HepG2 (cell line): ENCODE data around the gene SMIM13. TPM values are rescaled to one million over a fixed set of nuclear protein-coding genes. Genes with fewer than 3 reads are reported as not detected.

Experiments used
- DNMT3B ChIP-seq: conservative IDR thresholded peaks from 2 replicates; pipeline ENCODE4 v1.6.1; 2016; ENCODE audit warnings: missing biosample characterization, control low read depth
- FOXO4 ChIP-seq: sonication (generic); formaldehyde crosslinking; conservative IDR thresholded peaks from 2 replicates; pipeline ENCODE4 v1.8.1; 2023; ENCODE audit warnings: missing genetic modification reagents
- MYC ChIP-seq: sonication (generic); formaldehyde crosslinking; IDR thresholded peaks from 2 replicates; pipeline ENCODE4 v1.9.0; 2021; ENCODE audit warnings: missing genetic modification reagents, borderline replicate concordance
- NFKB2 ChIP-seq: sonication (generic); formaldehyde crosslinking; IDR thresholded peaks from 2 replicates; pipeline ENCODE4 v1.4.0; 2020; ENCODE audit warnings: missing genetic modification reagents, borderline replicate concordance
- SIN3B ChIP-seq: fragments of 150-350 bp; IDR thresholded peaks from 2 replicates; pipeline ENCODE4 v1.6.1; 2014; ENCODE audit warnings: low read length
- TBX3 ChIP-seq: fragments of 450-650 bp; IDR thresholded peaks from 2 replicates; pipeline ENCODE4 v1.6.1; 2017; ENCODE audit warnings: antibody characterized with exemption, mild to moderate bottlenecking, inconsistent platforms, borderline replicate concordance
- ZBTB37 ChIP-seq: sonication (generic); formaldehyde crosslinking; IDR thresholded peaks from 2 replicates; pipeline ENCODE4 v1.4.0; 2020; ENCODE audit warnings: mild to moderate bottlenecking, missing genetic modification reagents
- ZFP1 ChIP-seq: IDR thresholded peaks from 2 replicates; pipeline ENCODE4 v1.6.1; 2016
- ZNF12 ChIP-seq: sonication (generic); formaldehyde crosslinking; IDR thresholded peaks from 2 replicates; pipeline ENCODE4 v1.5.0; 2020; ENCODE audit warnings: missing genetic modification reagents
- ZNF574 ChIP-seq: sonication (generic); formaldehyde crosslinking; IDR thresholded peaks from 2 replicates; pipeline ENCODE4 v1.4.0; 2020; ENCODE audit warnings: missing genetic modification reagents
- ZNF781 ChIP-seq: sonication (generic); formaldehyde crosslinking; IDR thresholded peaks from 2 replicates; pipeline ENCODE4 v1.5.1; 2020; ENCODE audit warnings: borderline replicate concordance, mild to moderate bottlenecking, missing genetic modification reagents; ENCODE audit errors: not compliant biosample characterization
- polyA plus RNA-seq, 8 experiments: library from polyadenylated mRNA; depleted of rRNA in 3 of 8; stranded (reverse) in 7 of 8; unstranded in 1 of 8; fragments of >200 nt; fragmentation: Illumina TruSeq in 4 of 8; extraction: Trizol in 4 of 8; gene quantifications; 2 replicates each; pipeline versions ENCODE4 v1.2.1 to v1.2.3, GENCODE V29; 2011 to 2016; ENCODE audit warnings: low read depth in 4 of 8, missing spikeins in 1 of 8, mixed read lengths in 1 of 8; ENCODE audit not compliant: insufficient read depth in 1 of 8
- total RNA-seq, 5 experiments: library from RNA; depleted of rRNA; stranded (reverse); fragments of >200 nt; fragmentation: Illumina TruSeq; extraction: Trizol; gene quantifications; 2 replicates each; pipeline ENCODE4 v1.2.3, GENCODE V29; 2016; ENCODE audit warnings: low read depth in 1 of 5
- TF ChIP-seq, protein P1 (sequence below): sonication (generic); formaldehyde crosslinking; IDR thresholded peaks from 2 replicates; pipeline ENCODE4 v1.4.0; 2020; ENCODE audit warnings: mild to moderate bottlenecking, missing genetic modification reagents
- TF ChIP-seq, protein P2 (sequence below): sonication (generic); formaldehyde crosslinking; IDR thresholded peaks from 2 replicates; pipeline ENCODE4 v1.4.0; 2020; ENCODE audit warnings: missing genetic modification reagents

SMIM13 gene
- total and polyA plus RNA-seq, 2 of the 13 experiments (the other 11 are each of a cell fraction or from before 2014, with no cell fraction given) = 2.7 to 10.2 TPM

DNA sequence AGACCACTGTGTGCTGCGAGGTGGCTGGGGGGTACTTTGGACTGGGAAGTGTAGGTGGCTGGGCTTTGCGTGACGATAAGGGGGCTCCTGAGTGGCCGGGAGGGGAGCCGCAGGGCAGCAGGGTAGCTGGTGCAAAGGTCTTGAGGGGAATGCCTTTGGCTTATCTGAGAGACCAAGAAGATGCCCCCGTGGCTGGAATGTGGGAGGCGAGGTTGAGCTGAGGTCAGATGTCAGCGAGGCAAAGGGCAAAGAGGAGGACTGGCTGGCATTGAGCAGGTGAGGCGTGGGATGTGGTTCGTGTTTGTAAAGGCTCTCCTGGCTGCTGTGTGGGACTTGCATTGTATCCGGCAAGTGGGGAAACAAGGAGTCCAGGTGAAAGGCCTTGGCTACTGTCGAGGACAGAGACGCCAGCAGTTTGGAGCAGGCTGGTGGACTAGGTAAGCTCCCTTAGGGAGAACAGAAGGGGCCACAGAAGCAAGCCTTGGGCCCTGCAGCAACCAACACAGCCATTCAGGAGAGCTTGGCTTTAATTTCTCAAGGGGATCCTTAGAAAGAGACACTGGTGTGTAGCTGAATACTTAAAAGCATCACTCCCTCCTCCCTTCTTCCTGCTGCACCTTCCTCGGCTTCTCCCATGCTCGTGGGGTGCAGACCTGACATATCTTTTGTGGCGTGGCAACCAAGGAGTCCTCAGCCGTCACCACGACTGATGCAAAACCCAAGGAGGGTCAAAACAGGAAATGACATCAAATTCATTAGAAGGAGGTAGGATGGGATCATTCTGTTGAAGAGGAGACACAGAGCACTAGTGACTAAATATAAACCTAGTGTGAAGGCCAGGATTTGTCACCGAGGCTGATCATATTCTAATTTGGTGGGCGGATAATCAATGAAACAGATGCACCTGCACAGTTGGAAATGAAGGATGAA lies 71.3 kb downstream of the SMIM13 start (continued):
- TF ChIP-seq, protein P1, sequence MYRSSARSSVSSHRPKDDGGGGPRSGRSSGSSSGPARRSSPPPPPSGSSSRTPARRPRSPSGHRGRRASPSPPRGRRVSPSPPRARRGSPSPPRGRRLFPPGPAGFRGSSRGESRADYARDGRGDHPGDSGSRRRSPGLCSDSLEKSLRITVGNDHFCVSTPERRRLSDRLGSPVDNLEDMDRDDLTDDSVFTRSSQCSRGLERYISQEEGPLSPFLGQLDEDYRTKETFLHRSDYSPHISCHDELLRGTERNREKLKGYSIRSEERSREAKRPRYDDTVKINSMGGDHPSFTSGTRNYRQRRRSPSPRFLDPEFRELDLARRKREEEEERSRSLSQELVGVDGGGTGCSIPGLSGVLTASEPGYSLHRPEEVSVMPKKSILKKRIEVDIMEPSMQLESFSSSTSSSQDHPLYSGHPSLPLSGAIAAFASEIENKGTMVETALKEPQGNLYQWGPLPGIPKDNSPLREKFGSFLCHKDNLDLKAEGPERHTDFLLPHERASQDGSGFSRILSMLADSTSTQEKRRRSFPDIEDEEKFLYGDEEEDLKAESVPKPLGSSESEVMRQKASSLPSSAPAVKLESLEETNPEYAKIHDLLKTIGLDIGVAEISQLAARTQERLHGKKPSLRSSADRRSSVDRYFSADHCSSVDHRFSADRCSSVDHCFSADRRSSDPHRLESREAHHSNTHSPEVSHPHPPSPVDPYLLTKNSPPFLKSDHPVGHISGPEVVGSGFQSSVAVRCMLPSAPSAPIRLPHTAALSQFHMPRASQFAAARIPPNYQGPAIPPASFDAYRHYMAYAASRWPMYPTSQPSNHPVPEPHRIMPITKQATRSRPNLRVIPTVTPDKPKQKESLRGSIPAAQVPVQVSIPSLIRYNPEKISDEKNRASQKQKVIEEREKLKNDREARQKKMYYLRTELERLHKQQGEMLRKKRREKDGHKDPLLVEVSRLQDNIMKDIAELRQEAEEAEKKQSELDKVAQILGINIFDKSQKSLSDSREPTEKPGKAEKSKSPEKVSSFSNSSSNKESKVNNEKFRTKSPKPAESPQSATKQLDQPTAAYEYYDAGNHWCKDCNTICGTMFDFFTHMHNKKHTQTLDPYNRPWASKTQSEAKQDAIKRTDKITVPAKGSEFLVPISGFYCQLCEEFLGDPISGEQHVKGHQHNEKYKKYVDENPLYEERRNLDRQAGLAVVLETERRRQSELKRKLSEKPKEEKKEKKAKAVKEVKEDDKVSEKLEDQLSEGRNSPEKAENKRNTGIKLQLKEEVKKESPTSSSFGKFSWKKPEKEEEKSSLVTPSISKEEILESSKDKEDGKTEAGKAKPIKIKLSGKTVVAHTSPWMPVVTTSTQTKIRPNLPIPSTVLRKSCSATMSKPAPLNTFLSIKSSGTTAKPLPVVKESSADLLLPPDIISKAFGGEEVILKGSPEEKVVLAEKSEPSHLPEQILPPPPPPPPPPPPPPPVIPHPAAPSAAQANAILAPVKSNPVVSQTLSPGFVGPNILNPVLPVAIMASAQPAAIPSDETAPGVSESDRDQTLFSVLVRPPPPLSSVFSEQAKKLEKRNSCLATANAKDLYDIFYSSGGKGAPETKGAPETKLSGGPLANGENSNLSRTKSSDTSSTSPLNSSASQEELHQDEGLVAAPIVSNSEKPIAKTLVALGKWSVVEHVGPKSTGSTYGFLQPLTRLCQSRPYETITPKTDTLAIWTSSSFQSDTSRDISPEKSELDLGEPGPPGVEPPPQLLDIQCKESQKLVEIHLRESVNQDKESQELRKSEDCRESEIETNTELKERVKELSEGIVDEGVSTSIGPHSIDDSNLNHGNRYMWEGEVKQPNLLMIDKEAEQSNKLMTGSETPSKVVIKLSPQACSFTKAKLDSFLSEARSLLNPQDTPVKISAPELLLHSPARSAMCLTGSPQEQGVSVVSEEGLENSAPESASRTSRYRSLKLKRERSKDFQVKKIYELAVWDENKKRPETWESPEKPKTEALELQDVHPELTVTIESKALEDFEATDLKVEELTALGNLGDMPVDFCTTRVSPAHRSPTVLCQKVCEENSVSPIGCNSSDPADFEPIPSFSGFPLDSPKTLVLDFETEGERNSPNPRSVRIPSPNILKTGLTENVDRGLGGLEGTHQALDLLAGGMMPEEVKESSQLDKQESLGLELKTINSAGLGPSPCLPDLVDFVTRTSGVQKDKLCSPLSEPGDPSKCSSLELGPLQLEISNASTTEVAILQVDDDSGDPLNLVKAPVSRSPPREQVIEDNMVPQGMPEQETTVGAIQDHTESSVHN (CRISPR knock-in tag) = no peak
- no peak for TF ChIP-seq SIN3B
- no peak for TF ChIP-seq ZNF781 (CRISPR knock-in tag)
- TF ChIP-seq ZNF574 (CRISPR knock-in tag) = no peak
- peak; percentile 40; the same call in 1 of the 2 replicates for TF ChIP-seq NFKB2
- TF ChIP-seq, protein P2, sequence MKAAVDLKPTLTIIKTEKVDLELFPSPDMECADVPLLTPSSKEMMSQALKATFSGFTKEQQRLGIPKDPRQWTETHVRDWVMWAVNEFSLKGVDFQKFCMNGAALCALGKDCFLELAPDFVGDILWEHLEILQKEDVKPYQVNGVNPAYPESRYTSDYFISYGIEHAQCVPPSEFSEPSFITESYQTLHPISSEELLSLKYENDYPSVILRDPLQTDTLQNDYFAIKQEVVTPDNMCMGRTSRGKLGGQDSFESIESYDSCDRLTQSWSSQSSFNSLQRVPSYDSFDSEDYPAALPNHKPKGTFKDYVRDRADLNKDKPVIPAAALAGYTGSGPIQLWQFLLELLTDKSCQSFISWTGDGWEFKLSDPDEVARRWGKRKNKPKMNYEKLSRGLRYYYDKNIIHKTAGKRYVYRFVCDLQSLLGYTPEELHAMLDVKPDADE = no peak
- peak; percentile 41; the same call in 1 of the 2 replicates for TF ChIP-seq MYC (CRISPR knock-in tag)
- no peak for TF ChIP-seq TBX3
- TF ChIP-seq FOXO4 (CRISPR knock-in tag) = no peak
- no peak for TF ChIP-seq DNMT3B
- TF ChIP-seq ZNF12 (CRISPR knock-in tag) = no peak
- no peak for TF ChIP-seq ZBTB37
- no peak for TF ChIP-seq ZFP1 (CRISPR knock-in tag)
